Endothelial cell of umbilical vein (primary cell): ENCODE results near the gene ATXN1. TPM values are rescaled to one million over a fixed set of nuclear protein-coding genes. Genes with fewer than 3 reads are reported as not detected.

Source experiments
- BruUV-seq: library from RNA; stranded (reverse); fragments of 400-500 nt; replicated peaks from 2 replicates; lab custom pipeline; 2021; lab: Mats Ljungman, UMichigan
- CTCF ChIA-PET: fragments of 300-600, 350-600 bp; sonication (Branson Sonifier 250); formaldehyde crosslinking; loops from one replicate; lab custom pipeline; 2021; ENCODE audit warnings: antibody characterized with exemption, inconsistent platforms; lab: Charles Lee
- POLR2A ChIA-PET: fragments of 300-600, 350-600 bp; sonication (Branson Sonifier 250); formaldehyde crosslinking; loops from one replicate; lab custom pipeline; 2021; ENCODE audit warnings: antibody characterized with exemption, inconsistent platforms; lab: Charles Lee
- DNase-seq: peaks from one replicate; pipeline ENCODE4 v3.0.0-alpha.2; 2011; ENCODE audit warnings: low read depth, low spot score
- FAIRE-seq: peaks from 2 replicates; lab custom pipeline; 2011; peaks lifted over from hg19 to GRCh38; lab: Jason Lieb, UNC
- H2AFZ ChIP-seq: 2 replicates; pipeline ENCODE4 v1.6.0; 2012; ENCODE audit warnings: low read depth, low read length, control low read depth, inconsistent platforms
- H3K27ac ChIP-seq: 2 replicates; pipeline ENCODE4 v1.5.1; 2011; ENCODE audit warnings: low read depth, mild to moderate bottlenecking, control low read depth, low read length, moderate library complexity; ENCODE audit not compliant: insufficient read depth
- H3K27me3 ChIP-seq, 2 experiments: 2 replicates each; pipeline versions ENCODE4 v1.6.0 to v1.6.1; 2011; ENCODE audit warnings: low read length in 2 of 2, mixed read lengths in 1 of 2; ENCODE audit not compliant: control insufficient read depth in 2 of 2, insufficient read depth in 2 of 2
- H3K36me3 ChIP-seq, 2 experiments: 2 replicates in 1 of 2; 3 replicates in 1 of 2; pipeline ENCODE4 v1.5.1; 2011; ENCODE audit warnings: low read length in 2 of 2, mild to moderate bottlenecking in 1 of 2, moderate library complexity in 1 of 2; ENCODE audit not compliant: control insufficient read depth in 2 of 2, insufficient read depth in 2 of 2; ENCODE audit errors: extremely low read depth in 1 of 2
- H3K4me1 ChIP-seq: 3 replicates; pipeline ENCODE4 v1.5.1; 2011; ENCODE audit warnings: mild to moderate bottlenecking, low read length; ENCODE audit not compliant: control insufficient read depth, insufficient read depth; ENCODE audit errors: extremely low read depth
- H3K4me2 ChIP-seq: 2 replicates; pipeline ENCODE4 v1.6.1; 2011; ENCODE audit warnings: low read length, control low read depth, mixed read lengths; ENCODE audit not compliant: insufficient read depth
- H3K4me3 ChIP-seq, 3 experiments: fragments of 200-600 bp in 1 of 3; sonication (generic), shearing (Covaris generic) in 1 of 3; replicated peaks in 1 of 3; 2 replicates each; pipeline ENCODE4 v1.5.1; 2011 to 2016; ENCODE audit warnings: control low read depth in 3 of 3, low read length in 3 of 3, mild to moderate bottlenecking in 2 of 3, inconsistent platforms in 1 of 3, low read depth in 1 of 3, moderate library complexity in 1 of 3; ENCODE audit not compliant: insufficient read depth in 1 of 3
- H3K79me2 ChIP-seq: 2 replicates; pipeline ENCODE4 v1.6.0; 2012; ENCODE audit warnings: low read length, inconsistent platforms; ENCODE audit not compliant: control insufficient read depth, insufficient read depth
- H3K9ac ChIP-seq: replicated peaks from 2 replicates; pipeline ENCODE3; 2011; ENCODE audit warnings: low read length, control low read depth; ENCODE audit not compliant: insufficient read depth; ENCODE audit errors: extremely low read depth
- H3K9me1 ChIP-seq: replicated peaks from 3 replicates; pipeline ENCODE4 v1.6.0; 2011; ENCODE audit warnings: mild to moderate bottlenecking, low read length; ENCODE audit not compliant: control insufficient read depth, insufficient read depth; ENCODE audit errors: extremely low read depth
- H3K9me3 ChIP-seq: replicated peaks from 2 replicates; pipeline ENCODE4 v1.5.1; 2012; ENCODE audit warnings: low read length, inconsistent platforms; ENCODE audit not compliant: control insufficient read depth, insufficient read depth
- H4K20me1 ChIP-seq: replicated peaks from 2 replicates; pipeline ENCODE3; 2011; ENCODE audit warnings: mild to moderate bottlenecking, low read length; ENCODE audit not compliant: control insufficient read depth, insufficient read depth; ENCODE audit errors: extremely low read depth
- EZH2 ChIP-seq: IDR thresholded peaks from 2 replicates; pipeline ENCODE4 v1.6.1; 2012; ENCODE audit warnings: borderline replicate concordance, low read depth, mild to moderate bottlenecking, moderate library complexity, low read length, inconsistent platforms; ENCODE audit not compliant: severe bottlenecking
- FOS ChIP-seq: IDR thresholded peaks from 2 replicates; pipeline ENCODE4 v1.6.1; 2011; ENCODE audit warnings: mild to moderate bottlenecking, low read length, moderate library complexity, borderline replicate concordance; ENCODE audit not compliant: insufficient read depth
- GATA2 ChIP-seq: IDR thresholded peaks from 2 replicates; pipeline ENCODE4 v1.7.0; 2011; ENCODE audit warnings: low read depth, mild to moderate bottlenecking, moderate library complexity, mixed read lengths, low read length; ENCODE audit not compliant: insufficient read length, insufficient read depth
- JUN ChIP-seq: IDR thresholded peaks from 2 replicates; pipeline ENCODE4 v1.6.1; 2011; ENCODE audit warnings: borderline replicate concordance, low read depth; ENCODE audit not compliant: insufficient read length, insufficient read depth
- MYC ChIP-seq: IDR thresholded peaks from one replicate; pipeline ENCODE4 v1.6.1; 2011; ENCODE audit warnings: mild to moderate bottlenecking, low read depth, low read length
- POLR2A ChIP-seq: IDR thresholded peaks from 2 replicates; pipeline ENCODE4 v1.6.1; 2012; ENCODE audit warnings: low read depth, mild to moderate bottlenecking, control low read depth, low read length
- POLR2AphosphoS5 ChIP-seq: IDR thresholded peaks from 2 replicates; pipeline ENCODE4 v1.6.1; 2012; ENCODE audit warnings: low read depth, mild to moderate bottlenecking, control low read depth, low read length, moderate library complexity; ENCODE audit not compliant: insufficient read depth
- dilution Hi-C: fragments of 300-500 bp; cut with MboI; formaldehyde crosslinking; loops from one replicate; pipeline ENCODE4 v1.15.0; 2019; ENCODE audit warnings: low sequenced_read_pairs; ENCODE audit not compliant: extremely low pct_ligation_motif_present
- intact Hi-C: fragments of 100-400 bp; cut with micrococcal nuclease; formaldehyde crosslinking; loops from one replicate; pipeline ENCODE4 v1.10.0; 2022
- polyA plus RNA-seq, 4 experiments: library from polyadenylated mRNA; depleted of rRNA in 3 of 4; stranded (reverse) in 3 of 4; unstranded in 1 of 4; fragments of >200 nt; gene quantifications; 2 replicates each; pipeline versions ENCODE4 v1.2.1 to v1.2.3, GENCODE V29; 2011 to 2012; ENCODE audit warnings: missing spikeins in 1 of 4
- total RNA-seq: library from RNA; stranded (reverse); gene quantifications from 2 replicates; pipeline ENCODE4 v1.2.3, GENCODE V29; 2021
- TF ChIP-seq, protein P1 (sequence below): IDR thresholded peaks from 2 replicates; pipeline ENCODE4 v1.6.1; 2011; ENCODE audit not compliant: insufficient read depth, insufficient read length
- TF ChIP-seq, protein P2 (sequence below), 2 donors: IDR thresholded peaks; 1 replicate in 1 of 2; 2 replicates in 1 of 2; pipeline ENCODE4 v1.5.1; 2011; ENCODE audit warnings: low read length in 2 of 2, mild to moderate bottlenecking in 2 of 2, moderate library complexity in 2 of 2, control low read depth in 1 of 2, inconsistent platforms in 1 of 2, low read depth in 1 of 2; ENCODE audit not compliant: insufficient read depth in 1 of 2; ENCODE audit errors: extremely low read depth in 1 of 2

The ATXN1 gene
- total and polyA plus RNA-seq, 2 donors (not counting 3 experiments of a cell fraction or from before 2014, with no cell fraction given) = 16.4 to 33.0 TPM

DNA sequence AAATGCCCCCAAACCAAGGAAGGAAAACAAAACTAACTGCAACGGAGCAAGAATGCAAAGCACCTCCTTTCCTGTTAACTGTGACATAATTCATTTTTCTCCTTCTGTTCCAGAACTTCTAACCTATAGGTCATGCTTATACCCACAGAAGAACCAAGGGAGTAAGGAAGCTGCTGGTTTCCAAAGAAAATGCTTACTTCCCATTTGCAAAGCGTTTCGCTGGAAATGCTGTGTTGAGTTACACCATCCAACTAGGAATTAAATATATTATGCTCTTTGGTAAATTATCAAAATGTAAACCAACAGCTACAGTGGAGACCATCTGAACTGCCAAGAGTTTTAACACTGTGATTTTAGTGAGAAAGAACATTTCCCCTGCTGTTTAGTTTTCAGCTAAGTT lies 42.9 kb downstream of the ATXN1 start:
- H3K9me3 ChIP-seq = no peaks in the 10 kb centered on the region
- H3K79me2 ChIP-seq = peaks cover 3% of the 10 kb centered on the region
- ChIA-PET CTCF (interaction anchor here (0.8 to 1.5 kb wide), 7 partner anchors 15 to 208 kb away, joined by 3 to 9 read pairs (median 4); partner anchors contain the start of gene ATXN1), POLR2A (interaction anchor here (1.2 kb wide), 1 partner anchor 43 kb away, joined by 3 read pairs; the partner anchor contains the start of gene ATXN1)
- H3K4me1 ChIP-seq = peaks cover 47% of the 10 kb centered on the region
- intact Hi-C loops (no loop called here), dilution Hi-C loops (no loop called here)
- TF ChIP-seq POLR2AphosphoS5 (no peak), GATA2 (no peak), JUN (no peak), POLR2A (no peak), FOS (no peak), MYC (no peak), EZH2 (no peak)
- TF ChIP-seq, protein P1, sequence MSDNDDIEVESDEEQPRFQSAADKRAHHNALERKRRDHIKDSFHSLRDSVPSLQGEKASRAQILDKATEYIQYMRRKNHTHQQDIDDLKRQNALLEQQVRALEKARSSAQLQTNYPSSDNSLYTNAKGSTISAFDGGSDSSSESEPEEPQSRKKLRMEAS = no peak
- TF ChIP-seq, protein P2, sequence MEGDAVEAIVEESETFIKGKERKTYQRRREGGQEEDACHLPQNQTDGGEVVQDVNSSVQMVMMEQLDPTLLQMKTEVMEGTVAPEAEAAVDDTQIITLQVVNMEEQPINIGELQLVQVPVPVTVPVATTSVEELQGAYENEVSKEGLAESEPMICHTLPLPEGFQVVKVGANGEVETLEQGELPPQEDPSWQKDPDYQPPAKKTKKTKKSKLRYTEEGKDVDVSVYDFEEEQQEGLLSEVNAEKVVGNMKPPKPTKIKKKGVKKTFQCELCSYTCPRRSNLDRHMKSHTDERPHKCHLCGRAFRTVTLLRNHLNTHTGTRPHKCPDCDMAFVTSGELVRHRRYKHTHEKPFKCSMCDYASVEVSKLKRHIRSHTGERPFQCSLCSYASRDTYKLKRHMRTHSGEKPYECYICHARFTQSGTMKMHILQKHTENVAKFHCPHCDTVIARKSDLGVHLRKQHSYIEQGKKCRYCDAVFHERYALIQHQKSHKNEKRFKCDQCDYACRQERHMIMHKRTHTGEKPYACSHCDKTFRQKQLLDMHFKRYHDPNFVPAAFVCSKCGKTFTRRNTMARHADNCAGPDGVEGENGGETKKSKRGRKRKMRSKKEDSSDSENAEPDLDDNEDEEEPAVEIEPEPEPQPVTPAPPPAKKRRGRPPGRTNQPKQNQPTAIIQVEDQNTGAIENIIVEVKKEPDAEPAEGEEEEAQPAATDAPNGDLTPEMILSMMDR (IDR thresholded peaks at IDR 0.05; ENCODE audit: extremely low read depth in 1 of 2, insufficient read depth in 1 of 2, low read depth in 1 of 2, low read length in 2 of 2) = no peak
- H3K4me3 ChIP-seq = peak overlapping the region in 1 of 3 experiments; percentile 16
- no peaks in the 10 kb centered on the region for H3K27me3 ChIP-seq
- peak; percentile 80 for FAIRE-seq
- no TSS peak for BruUV-seq
- no peaks in the 10 kb centered on the region for H3K9me1 ChIP-seq
- H3K36me3 ChIP-seq = no peaks in the 10 kb centered on the region
- H3K4me2 ChIP-seq = peak overlapping the region; percentile 60
- peak; percentile 76 for DNase-seq
- H3K9ac ChIP-seq = peak overlapping the region; percentile 32
- peak overlapping the region; percentile 58 for H3K27ac ChIP-seq
- H4K20me1 ChIP-seq = no peaks in the 10 kb centered on the region
- no peak overlapping the region for H2AFZ ChIP-seq
